ENCODE results near the gene ITPRID2.
A peak's percentile ranks its signal among the peaks of the same experiment; 100 is the strongest.

ITPRID2 gene

GRCh38 chr2:181915102-181915501, 23.6 kb downstream of the ITPRID2 start:
- Histone ChIP-seq H3K27me3 (ENCODE audit: insufficient read depth, low read length, poor library complexity) (no peaks in the 10 kb centered on the region), H4K20me1 (ENCODE audit: insufficient read depth, low read length) (peaks cover 4% of the 10 kb centered on the region; the same call in 1 of the 2 replicates), H3K36me3 (ENCODE audit: insufficient read depth, low read length) (peaks cover 91% of the 10 kb centered on the region), H3K4me2 (ENCODE audit: insufficient read depth, low read length) (no peak overlapping the region), H2AFZ (ENCODE audit: low read depth, low read length) (no peak overlapping the region), H3K9ac (ENCODE audit: low read depth, low read length) (no peak overlapping the region), H3K4me3 (ENCODE audit: low read depth in 1 of 2, low read length in 2 of 2) (no peak overlapping the region), H3K79me2 (ENCODE audit: insufficient read depth, low read length) (peaks cover 6% of the 10 kb centered on the region; the same call in 1 of the 2 replicates), H3K27ac (ENCODE audit: low read length) (no peak overlapping the region), H3K9me3 (ENCODE audit: insufficient read depth, low read length, severe bottlenecking) (no peaks in the 10 kb centered on the region), H3K4me1 (ENCODE audit: insufficient read depth, low read length) (no peaks in the 10 kb centered on the region)
- ATAC-seq (ENCODE audit: insufficient read depth, low read depth) (no peak), DNase-seq (no peak)
- TF ChIP-seq CTCF (IDR thresholded peaks at IDR 0.05; ENCODE audit: borderline replicate concordance, extremely low read depth, low read length, poor library complexity, severe bottlenecking) = no peak

DNA sequence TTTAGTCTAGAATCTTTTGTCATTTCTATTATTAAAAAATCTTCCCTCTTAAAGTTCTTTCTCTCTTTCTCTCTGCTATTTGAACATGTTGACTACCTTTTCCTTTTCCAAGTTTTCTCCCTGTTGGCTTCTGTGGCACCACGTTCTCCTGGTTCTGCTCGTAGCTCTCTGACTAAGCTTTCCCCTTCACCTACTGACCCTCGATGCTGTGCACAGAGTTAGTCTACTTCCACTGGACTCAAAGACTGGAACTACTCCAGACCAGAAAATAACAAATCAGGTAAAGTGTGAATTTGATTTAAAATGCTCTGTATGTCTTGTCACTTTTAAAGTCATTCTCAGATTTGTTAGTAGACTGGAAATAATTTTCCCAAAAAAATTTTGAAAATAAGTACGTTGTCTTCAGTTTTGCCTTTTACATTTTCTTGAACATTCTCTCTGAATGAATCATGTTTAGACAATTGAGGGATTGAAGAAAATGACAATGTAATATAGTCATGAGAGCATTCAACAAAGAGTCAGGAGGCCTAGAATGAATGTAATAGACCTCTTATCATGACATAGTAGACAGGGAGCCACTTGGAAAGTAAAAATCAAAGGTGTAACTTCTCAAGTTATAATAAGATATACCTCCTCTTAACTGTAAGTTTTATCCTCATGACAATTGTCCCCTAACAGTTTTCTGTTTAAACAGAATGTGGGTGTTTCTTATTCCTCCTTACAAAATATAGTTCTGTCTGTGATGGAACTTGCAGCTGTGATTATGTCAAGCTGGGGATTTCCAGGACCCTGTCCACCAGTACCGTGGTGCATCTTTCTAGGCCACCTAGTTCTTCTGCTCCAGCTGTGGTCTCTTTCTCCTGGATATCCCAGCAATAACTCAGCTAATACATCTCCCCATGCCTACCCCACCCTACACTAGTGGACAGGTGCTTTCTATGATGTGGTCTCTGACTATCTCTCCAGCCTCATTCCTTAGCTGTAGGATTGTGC, 25.5 kb downstream of the ITPRID2 start:
- ATAC-seq (ENCODE audit: insufficient read depth, low read depth) (0 out of 3 replicates have a peak, but pooled peaks have one; percentile 35), DNase-seq (no peak)
- peak overlapping the region; percentile 26; the same call in 1 of the 2 replicates for H3K27ac ChIP-seq (ENCODE audit: low read length)

DNA sequence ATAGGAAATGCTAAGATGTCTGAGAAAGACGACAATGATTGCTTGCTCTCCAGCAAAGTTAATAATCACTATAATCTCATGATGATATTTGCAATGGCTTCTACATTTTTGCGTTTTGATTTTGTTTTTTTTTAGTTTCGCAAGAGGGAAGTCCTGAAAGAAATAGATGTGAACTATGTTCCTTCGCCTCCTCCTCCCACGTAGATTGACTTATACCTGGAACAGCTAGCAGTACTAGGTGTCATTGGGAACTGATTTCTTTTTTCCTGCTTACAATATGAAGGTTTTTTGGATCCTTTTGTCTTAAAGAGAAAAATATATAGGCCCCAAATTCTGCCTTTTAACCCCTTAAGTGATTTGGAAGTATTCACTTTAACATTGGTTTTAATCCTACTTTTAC, 26.7 kb downstream of the ITPRID2 start:
- Histone ChIP-seq H4K20me1 (ENCODE audit: insufficient read depth, low read length) (no peaks in the 10 kb centered on the region), H3K9ac (ENCODE audit: low read depth, low read length) (no peak overlapping the region), H3K4me3 (ENCODE audit: low read depth in 1 of 2, low read length in 2 of 2) (no peak overlapping the region), H3K9me3 (ENCODE audit: insufficient read depth, low read length, severe bottlenecking) (no peaks in the 10 kb centered on the region), H3K4me1 (ENCODE audit: insufficient read depth, low read length) (no peaks in the 10 kb centered on the region), H3K36me3 (ENCODE audit: insufficient read depth, low read length) (peaks cover 92% of the 10 kb centered on the region), H3K27ac (ENCODE audit: low read length) (no peak overlapping the region), H3K27me3 (ENCODE audit: insufficient read depth, low read length, poor library complexity) (no peaks in the 10 kb centered on the region), H2AFZ (ENCODE audit: low read depth, low read length) (no peak overlapping the region), H3K4me2 (ENCODE audit: insufficient read depth, low read length) (no peak overlapping the region), H3K79me2 (ENCODE audit: insufficient read depth, low read length) (peaks cover 10% of the 10 kb centered on the region; the same call in 1 of the 2 replicates)
- ATAC-seq (ENCODE audit: insufficient read depth, low read depth) = no peak
- no peak for DNase-seq
- TF ChIP-seq EZH2 (IDR thresholded peaks at IDR 0.05; ENCODE audit: borderline replicate concordance, low read depth, low read length, severe bottlenecking) (no peak), CTCF (IDR thresholded peaks at IDR 0.05; ENCODE audit: borderline replicate concordance, extremely low read depth, low read length, poor library complexity, severe bottlenecking) (no peak)

More for the DNA sequence above, 25.5 kb downstream of the ITPRID2 start:
- Histone ChIP-seq H3K4me2 (ENCODE audit: insufficient read depth, low read length) (no peak overlapping the region), H3K79me2 (ENCODE audit: insufficient read depth, low read length) (peaks cover 5% of the 10 kb centered on the region; the same call in 1 of the 2 replicates), H3K27me3 (ENCODE audit: insufficient read depth, low read length, poor library complexity) (no peaks in the 10 kb centered on the region), H3K9me3 (ENCODE audit: insufficient read depth, low read length, severe bottlenecking) (no peaks in the 10 kb centered on the region), H3K4me3 (ENCODE audit: low read depth in 1 of 2, low read length in 2 of 2) (no peak overlapping the region), H3K36me3 (ENCODE audit: insufficient read depth, low read length) (peaks cover 90% of the 10 kb centered on the region), H3K9ac (ENCODE audit: low read depth, low read length) (no peak overlapping the region), H2AFZ (ENCODE audit: low read depth, low read length) (no peak overlapping the region), H4K20me1 (ENCODE audit: insufficient read depth, low read length) (peaks cover under 1% of the 10 kb centered on the region; the same call in 1 of the 2 replicates), H3K4me1 (ENCODE audit: insufficient read depth, low read length) (no peaks in the 10 kb centered on the region)
- TF ChIP-seq CTCF (IDR thresholded peaks at IDR 0.05; ENCODE audit: borderline replicate concordance, extremely low read depth, low read length, poor library complexity, severe bottlenecking) (no peak), EZH2 (IDR thresholded peaks at IDR 0.05; ENCODE audit: borderline replicate concordance, low read depth, low read length, severe bottlenecking) (no peak)

Measured in DND-41 (cell line).